HG03039 (cell line): ENCODE results near the gene DEK.
"Not testable (repeated sequence)": the region's sequence is repeated elsewhere in the genome, so short reads cannot be mapped to it uniquely, and the experiment has no call there.

Source experiments
- ATAC-seq: cut with Tn5 transposase; IDR thresholded peaks from one replicate; pipeline ENCODE4 v1.9.1; 2021; ENCODE audit warnings: mild to moderate bottlenecking, moderate library complexity; ENCODE audit not compliant: unreplicated experiment

The DEK gene

GRCh38 chr6:18241208-18242038 is 22.9 kb downstream of the DEK start:
- no peak for ATAC-seq

GRCh38 chr6:18240230-18240629 is 24.1 kb downstream of the DEK start:
- no peak for ATAC-seq

GRCh38 chr6:18237167-18237566 is 27.2 kb downstream of the DEK start:
- no peak for ATAC-seq

- no peak for ATAC-seq
Observed at GRCh38 chr6:18235524-18235923, 28.8 kb downstream of the DEK start.

GRCh38 chr6:18234564-18234963 is 29.8 kb downstream of the DEK start:
- no peak for ATAC-seq

GRCh38 chr6:18233770-18234169 is 30.6 kb downstream of the DEK start:
- not testable (repeated sequence) for ATAC-seq

- not testable (repeated sequence) for ATAC-seq
Observed at GRCh38 chr6:18231856-18232255, 32.5 kb downstream of the DEK start.

GRCh38 chr6:18228590-18228989 is 35.7 kb downstream of the DEK start:
- ATAC-seq: not testable (repeated sequence)

GRCh38 chr6:18227166-18227565 is 37.2 kb downstream of the DEK start:
- not testable (repeated sequence) for ATAC-seq

GRCh38 chr6:18226451-18227105 is 37.8 kb downstream of the DEK start:
- not testable (repeated sequence) for ATAC-seq

GRCh38 chr6:18221288-18221615 is 43.1 kb downstream of the DEK start:
- no peak for ATAC-seq

GRCh38 chr6:18219591-18219990 is 44.7 kb downstream of the DEK start:
- ATAC-seq: no peak

GRCh38 chr6:18218233-18218632 is 46.1 kb downstream of the DEK start:
- no peak for ATAC-seq

- no peak for ATAC-seq
Observed at GRCh38 chr6:18216411-18216810, 47.9 kb downstream of the DEK start.

GRCh38 chr6:18215436-18215835 is 48.9 kb downstream of the DEK start:
- ATAC-seq: no peak

- no peak for ATAC-seq
Observed at GRCh38 chr6:18214003-18214402, 50.3 kb downstream of the DEK start.

- ATAC-seq: no peak
Observed at GRCh38 chr6:18213439-18213838, 50.9 kb downstream of the DEK start.

GRCh38 chr6:18212231-18212630 is 52.1 kb downstream of the DEK start:
- ATAC-seq: no peak

- ATAC-seq: peak; percentile 98
Observed at GRCh38 chr6:18211338-18211737, 53.0 kb downstream of the DEK start.

GRCh38 chr6:18210707-18211106 is 53.6 kb downstream of the DEK start:
- no peak for ATAC-seq

GRCh38 chr6:18209539-18210197 is 54.7 kb downstream of the DEK start:
- no peak for ATAC-seq

- ATAC-seq: not testable (repeated sequence)
Observed at GRCh38 chr6:18208778-18209177, 55.6 kb downstream of the DEK start.
